Activated CD4-positive, CD25-positive, alpha-beta regulatory T cell treated with anti-CD3 and anti-CD28 coated beads, Interleukin-2, amount 50 U/mL, for 72 hours (primary cell): ENCODE results near the gene FAM83B.

Experiments used
- DNase-seq: peaks from one replicate; pipeline ENCODE4 v3.0.0; 2021

The FAM83B gene

GRCh38 chr6:54980511-54981275, 134.1 kb downstream of the FAM83B start:
- no peak for DNase-seq

- DNase-seq = no peak
These were observed 134.7 kb downstream of the FAM83B start for GRCh38 chr6:54981276-54981609.

GRCh38 chr6:54981647-54982046, 135.1 kb downstream of the FAM83B start:
- DNase-seq = no peak

DNA sequence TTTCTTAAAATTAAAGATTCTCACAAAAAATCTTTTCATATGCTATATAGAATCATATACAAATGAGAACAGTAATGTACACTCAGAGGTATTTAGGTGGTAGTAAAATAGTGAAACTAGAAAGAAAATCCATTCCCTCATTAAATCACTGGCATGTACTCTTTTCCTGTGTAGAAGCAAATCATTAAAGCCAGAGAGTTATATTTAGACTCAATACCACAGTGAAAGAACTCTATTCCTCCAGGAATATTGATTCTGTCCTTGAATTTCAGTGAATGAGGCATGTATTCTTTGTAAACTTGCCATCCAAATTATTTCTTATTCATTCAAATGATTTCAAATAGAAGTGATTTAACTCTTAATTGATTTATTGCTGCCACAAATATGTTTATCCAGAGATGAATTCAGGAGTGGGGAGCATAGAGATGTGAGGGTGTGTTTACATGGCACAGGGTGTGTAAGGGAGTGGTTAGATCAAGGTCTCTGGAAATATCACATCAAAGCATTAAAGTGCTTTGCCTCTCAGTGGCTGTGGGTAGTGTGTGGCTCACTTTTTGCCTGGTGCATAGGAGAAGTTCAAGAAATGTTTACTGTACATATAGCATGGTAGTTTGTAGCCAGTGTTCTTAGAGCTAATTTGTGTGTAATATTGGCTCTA, 141.2 kb downstream of the FAM83B start:
- DNase-seq = no peak

DNA sequence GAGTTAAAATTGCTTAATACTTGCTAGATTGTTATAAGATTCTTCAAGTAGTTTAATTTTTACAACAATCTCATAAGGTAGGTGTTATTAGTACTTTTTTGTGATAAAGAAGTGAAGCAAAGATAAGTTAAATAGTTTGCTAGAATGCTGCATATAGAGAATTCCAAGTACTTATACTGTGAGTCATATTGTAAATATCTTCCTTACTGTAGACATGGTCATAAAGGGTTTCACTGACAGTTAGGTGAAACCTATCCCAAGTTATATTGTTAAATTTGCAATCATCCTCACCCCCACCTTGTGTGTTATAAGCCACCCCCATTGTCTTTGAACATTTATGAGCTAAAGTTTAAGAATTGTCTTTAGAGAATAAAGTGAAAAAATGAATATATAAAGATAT, 142.0 kb downstream of the FAM83B start:
- DNase-seq = no peak

DNA sequence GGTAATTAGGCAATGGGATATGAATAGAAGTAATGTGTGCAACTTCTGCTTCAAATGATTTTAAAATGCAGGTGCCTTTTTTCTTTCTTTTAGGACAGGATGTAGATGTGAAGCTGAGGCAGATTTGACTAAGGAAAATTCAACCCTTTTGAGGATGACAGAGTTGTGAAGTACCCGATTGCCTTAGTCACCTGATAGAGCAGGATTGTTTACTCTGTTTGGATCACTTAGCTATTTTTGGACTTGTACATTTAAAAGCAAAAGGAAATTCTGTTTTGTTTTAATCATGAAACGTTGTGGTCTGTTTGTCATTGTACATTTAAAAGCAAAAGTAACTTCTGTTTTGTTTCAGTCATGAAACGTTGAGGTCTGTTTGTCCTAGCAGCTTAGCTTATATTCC, 143.4 kb downstream of the FAM83B start:
- DNase-seq = no peak
